Measurements from ENCODE around the gene RNF215. TPM values are rescaled to one million over a fixed set of nuclear protein-coding genes. Genes with fewer than 3 reads are reported as not detected.

Gene RNF215
- total and polyA plus RNA-seq, 2 donors (not counting 3 experiments of a cell fraction or from before 2014, with no cell fraction given), result 16.7 to 26.9 TPM

DNA sequence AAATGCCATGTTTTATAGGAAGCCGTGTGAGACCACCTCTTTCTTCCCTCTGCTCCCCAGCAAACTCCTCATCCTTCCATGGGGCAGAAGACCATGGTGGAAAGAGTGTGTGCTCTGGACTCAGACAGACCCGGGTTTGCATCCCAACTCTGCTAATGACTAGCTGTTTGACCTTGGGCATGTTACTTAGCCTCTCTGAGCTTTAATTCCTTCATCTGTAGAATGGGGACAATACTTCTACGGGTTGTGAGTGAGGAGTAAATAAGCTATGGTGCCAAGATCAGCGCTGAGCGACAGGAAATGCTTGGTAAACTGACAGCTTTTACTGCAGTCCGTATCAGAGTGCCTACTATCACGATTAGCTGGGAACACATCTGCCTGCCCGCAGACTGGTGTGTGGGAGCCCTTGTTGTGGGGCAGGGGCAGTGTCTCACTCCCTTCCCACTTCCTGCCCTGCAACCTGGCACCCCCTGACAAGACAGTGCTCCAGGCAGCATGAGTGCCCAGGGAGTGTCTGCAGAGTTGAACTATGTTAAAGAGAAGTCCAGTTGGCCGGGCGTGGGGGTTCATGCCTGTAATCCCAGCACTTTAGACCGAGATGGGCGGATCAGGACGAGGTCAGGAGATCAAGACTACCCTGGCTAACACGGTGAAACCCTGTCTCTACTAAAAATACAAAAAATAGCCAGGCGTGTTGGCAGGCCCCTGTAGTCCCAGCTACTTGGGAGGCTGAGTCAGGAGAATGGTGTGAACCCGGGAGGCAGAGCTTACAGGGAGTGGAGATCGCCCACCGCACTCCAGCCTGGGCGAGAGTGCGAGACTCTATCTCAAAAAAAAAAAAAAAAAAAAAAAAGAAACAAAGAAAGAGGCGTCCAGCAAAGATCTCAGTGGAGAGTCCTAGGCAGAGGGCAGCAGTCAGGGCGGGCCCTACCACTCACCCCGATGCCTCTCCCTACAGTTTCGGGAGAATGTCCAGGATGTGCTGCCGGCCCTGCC, 11.8 kb upstream of the RNF215 start:
- FAIRE-seq, result peak; percentile 57
- no peak overlapping the region for H3K4me2 ChIP-seq (ENCODE audit: insufficient read depth, low read length)
- DNase-seq (ENCODE audit: low read depth, low spot score), result no peak
- H3K4me3 ChIP-seq (replicated peaks in 1 of 3; ENCODE audit: insufficient read depth in 1 of 3, low read depth in 1 of 3, low read length in 3 of 3), result no peak overlapping the region
- H2AFZ ChIP-seq (ENCODE audit: low read depth, low read length), result no peak overlapping the region
- no peaks in the 10 kb centered on the region for H3K9me1 ChIP-seq (replicated peaks; ENCODE audit: control insufficient read depth, extremely low read depth, insufficient read depth, low read length)
- peaks cover 0 to 9% of the 10 kb centered on the region in 2 experiments for H3K36me3 ChIP-seq (ENCODE audit: control insufficient read depth in 2 of 2, extremely low read depth in 1 of 2, insufficient read depth in 2 of 2, low read length in 2 of 2)
- no peak overlapping the region for H3K9ac ChIP-seq (replicated peaks; ENCODE audit: extremely low read depth, insufficient read depth, low read length)
- ChIA-PET POLR2A (interaction anchor here (0.7 kb wide), 1 partner anchor 15 kb away, joined by 6 read pairs; no protein-coding TSS in a partner anchor), CTCF (interaction anchor here (1.1 to 5.2 kb wide), 4 partner anchors 8 to 26 kb away, joined by 10 to 52 read pairs (median 26); partner anchors contain the start of genes MTFP1 and RNF215)
- dilution Hi-C loops (cut with MboI; ENCODE audit: extremely low pct_ligation_motif_present, low sequenced_read_pairs) (no loop called here), intact Hi-C loops (cut with micrococcal nuclease) (no loop called here)
- H3K9me3 ChIP-seq (replicated peaks; ENCODE audit: control insufficient read depth, insufficient read depth, low read length), result no peaks in the 10 kb centered on the region
- H3K27ac ChIP-seq (ENCODE audit: insufficient read depth, low read depth, low read length), result no peak overlapping the region
- H3K79me2 ChIP-seq (ENCODE audit: control insufficient read depth, insufficient read depth, low read length), result peaks cover 44% of the 10 kb centered on the region
- TSS peak; percentile 10 for BruUV-seq (replicated peaks)
- H3K27me3 ChIP-seq (ENCODE audit: control insufficient read depth in 2 of 2, insufficient read depth in 2 of 2, low read length in 2 of 2), result no peaks in the 10 kb centered on the region
- no peak for TF ChIP-seq FOS (IDR thresholded peaks at IDR 0.05; ENCODE audit: borderline replicate concordance, insufficient read depth, low read length)
- TF ChIP-seq, protein P1, sequence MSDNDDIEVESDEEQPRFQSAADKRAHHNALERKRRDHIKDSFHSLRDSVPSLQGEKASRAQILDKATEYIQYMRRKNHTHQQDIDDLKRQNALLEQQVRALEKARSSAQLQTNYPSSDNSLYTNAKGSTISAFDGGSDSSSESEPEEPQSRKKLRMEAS (IDR thresholded peaks at IDR 0.05; ENCODE audit: insufficient read depth, insufficient read length), result no peak
- no peak for TF ChIP-seq POLR2A (IDR thresholded peaks at IDR 0.05; ENCODE audit: low read depth, low read length)
- no peak for TF ChIP-seq JUN (IDR thresholded peaks at IDR 0.05; ENCODE audit: borderline replicate concordance, insufficient read depth, insufficient read length, low read depth)
- TF ChIP-seq, protein P2, sequence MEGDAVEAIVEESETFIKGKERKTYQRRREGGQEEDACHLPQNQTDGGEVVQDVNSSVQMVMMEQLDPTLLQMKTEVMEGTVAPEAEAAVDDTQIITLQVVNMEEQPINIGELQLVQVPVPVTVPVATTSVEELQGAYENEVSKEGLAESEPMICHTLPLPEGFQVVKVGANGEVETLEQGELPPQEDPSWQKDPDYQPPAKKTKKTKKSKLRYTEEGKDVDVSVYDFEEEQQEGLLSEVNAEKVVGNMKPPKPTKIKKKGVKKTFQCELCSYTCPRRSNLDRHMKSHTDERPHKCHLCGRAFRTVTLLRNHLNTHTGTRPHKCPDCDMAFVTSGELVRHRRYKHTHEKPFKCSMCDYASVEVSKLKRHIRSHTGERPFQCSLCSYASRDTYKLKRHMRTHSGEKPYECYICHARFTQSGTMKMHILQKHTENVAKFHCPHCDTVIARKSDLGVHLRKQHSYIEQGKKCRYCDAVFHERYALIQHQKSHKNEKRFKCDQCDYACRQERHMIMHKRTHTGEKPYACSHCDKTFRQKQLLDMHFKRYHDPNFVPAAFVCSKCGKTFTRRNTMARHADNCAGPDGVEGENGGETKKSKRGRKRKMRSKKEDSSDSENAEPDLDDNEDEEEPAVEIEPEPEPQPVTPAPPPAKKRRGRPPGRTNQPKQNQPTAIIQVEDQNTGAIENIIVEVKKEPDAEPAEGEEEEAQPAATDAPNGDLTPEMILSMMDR (IDR thresholded peaks at IDR 0.05; ENCODE audit: extremely low read depth in 1 of 2, insufficient read depth in 1 of 2, low read depth in 1 of 2, low read length in 2 of 2), result no peak
- no peak for TF ChIP-seq EZH2 (IDR thresholded peaks at IDR 0.05; ENCODE audit: borderline replicate concordance, low read depth, low read length, severe bottlenecking)
- no peak for TF ChIP-seq GATA2 (IDR thresholded peaks at IDR 0.05; ENCODE audit: insufficient read depth, insufficient read length, low read depth, low read length)
- no peak for TF ChIP-seq POLR2AphosphoS5 (IDR thresholded peaks at IDR 0.05; ENCODE audit: insufficient read depth, low read depth, low read length)
- TF ChIP-seq MYC (IDR thresholded peaks at IDR 0.05; ENCODE audit: low read depth, low read length), result no peak
- peaks cover 16% of the 10 kb centered on the region for H3K4me1 ChIP-seq (ENCODE audit: control insufficient read depth, extremely low read depth, insufficient read depth, low read length)
- no peaks in the 10 kb centered on the region for H4K20me1 ChIP-seq (replicated peaks; ENCODE audit: control insufficient read depth, extremely low read depth, insufficient read depth, low read length)
